Measurements from ENCODE around the gene FYCO1.

Gene FYCO1

DNA sequence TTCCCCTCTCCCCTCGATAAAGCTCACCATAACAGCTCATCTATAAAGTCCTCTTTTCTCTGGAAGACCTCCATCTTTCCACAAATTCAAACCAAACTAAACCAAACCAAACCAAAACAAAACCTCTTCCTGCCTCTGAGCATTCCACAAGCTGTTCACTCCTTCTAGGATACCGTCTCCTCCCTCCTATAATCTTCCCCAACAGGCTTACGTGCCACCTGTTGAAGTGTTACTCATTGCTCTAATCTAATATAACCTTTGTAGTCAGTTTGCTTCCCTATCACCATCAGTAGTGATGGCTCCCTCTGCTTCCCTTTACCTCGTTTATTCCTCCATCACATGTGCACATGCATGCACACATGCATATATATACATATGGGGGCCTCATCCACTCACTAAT, 122.0 kb downstream of the FYCO1 start:
- Histone ChIP-seq H3K27me3 (ENCODE audit: control insufficient read depth, insufficient read depth, low read length) (peaks cover 4% of the 10 kb centered on the region), H3K4me1 (ENCODE audit: control insufficient read depth, insufficient read depth, low read length) (peaks cover 4% of the 10 kb centered on the region), H3K9me3 (ENCODE audit: control insufficient read depth, low read length) (no peaks in the 10 kb centered on the region), H3K36me3 (ENCODE audit: control insufficient read depth, insufficient read depth, low read length) (no peaks in the 10 kb centered on the region), H3K9ac (ENCODE audit: low read length) (no peak overlapping the region), H3K4me3 (ENCODE audit: low read length) (no peak overlapping the region)

DNA sequence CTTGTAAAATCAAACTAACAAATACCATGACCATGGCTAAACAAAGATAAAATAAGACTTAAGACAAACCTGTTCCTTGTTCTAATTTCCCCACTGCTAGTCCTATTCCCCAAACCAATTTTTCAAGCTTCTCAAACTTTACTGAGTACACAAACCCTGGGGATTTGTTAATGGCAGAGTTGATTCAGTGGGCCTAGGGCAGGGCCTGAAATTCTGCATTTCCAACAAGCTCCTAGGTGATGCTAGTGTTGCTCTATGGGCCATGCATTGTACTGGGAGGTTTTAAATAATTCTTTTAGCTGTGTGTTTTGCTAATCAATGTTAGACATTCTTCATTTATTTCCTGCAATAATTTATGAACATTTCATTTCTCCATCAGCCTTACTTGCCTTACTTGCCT, 122.6 kb downstream of the FYCO1 start:
- no peaks in the 10 kb centered on the region for H3K9me3 ChIP-seq (ENCODE audit: control insufficient read depth, low read length)
- H3K9ac ChIP-seq (ENCODE audit: low read length): no peak overlapping the region
- peaks cover 4% of the 10 kb centered on the region for H3K27me3 ChIP-seq (ENCODE audit: control insufficient read depth, insufficient read depth, low read length)
- no peak overlapping the region for H3K4me3 ChIP-seq (ENCODE audit: low read length)
- peaks cover 9% of the 10 kb centered on the region for H3K4me1 ChIP-seq (ENCODE audit: control insufficient read depth, insufficient read depth, low read length)
- no peaks in the 10 kb centered on the region for H3K36me3 ChIP-seq (ENCODE audit: control insufficient read depth, insufficient read depth, low read length)

DNA sequence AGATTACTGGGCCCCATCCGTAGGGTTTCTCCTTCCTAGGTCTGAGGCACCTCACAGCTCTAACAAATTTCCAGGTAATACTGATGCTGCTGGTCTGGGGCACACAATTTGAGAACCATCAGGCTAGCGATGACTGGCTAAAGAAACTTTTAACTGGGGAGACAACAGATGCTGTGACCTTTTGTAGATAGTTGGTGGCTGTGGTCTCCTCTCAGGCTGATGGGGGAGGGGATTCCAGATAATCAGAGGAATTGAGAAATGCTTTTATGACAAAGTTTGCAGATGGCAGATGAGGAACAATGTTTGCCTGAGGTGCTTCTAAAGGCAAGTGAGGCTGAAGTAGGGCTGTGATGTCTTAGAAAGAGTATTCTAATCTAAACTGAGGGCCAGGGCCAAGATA, 123.1 kb downstream of the FYCO1 start:
- H3K4me1 ChIP-seq (ENCODE audit: control insufficient read depth, insufficient read depth, low read length): peaks cover 9% of the 10 kb centered on the region
- no peaks in the 10 kb centered on the region for H3K36me3 ChIP-seq (ENCODE audit: control insufficient read depth, insufficient read depth, low read length)
- no peak overlapping the region for H3K9ac ChIP-seq (ENCODE audit: low read length)
- H3K27me3 ChIP-seq (ENCODE audit: control insufficient read depth, insufficient read depth, low read length): peaks cover 4% of the 10 kb centered on the region
- H3K4me3 ChIP-seq (ENCODE audit: low read length): no peak overlapping the region
- no peaks in the 10 kb centered on the region for H3K9me3 ChIP-seq (ENCODE audit: control insufficient read depth, low read length)

DNA sequence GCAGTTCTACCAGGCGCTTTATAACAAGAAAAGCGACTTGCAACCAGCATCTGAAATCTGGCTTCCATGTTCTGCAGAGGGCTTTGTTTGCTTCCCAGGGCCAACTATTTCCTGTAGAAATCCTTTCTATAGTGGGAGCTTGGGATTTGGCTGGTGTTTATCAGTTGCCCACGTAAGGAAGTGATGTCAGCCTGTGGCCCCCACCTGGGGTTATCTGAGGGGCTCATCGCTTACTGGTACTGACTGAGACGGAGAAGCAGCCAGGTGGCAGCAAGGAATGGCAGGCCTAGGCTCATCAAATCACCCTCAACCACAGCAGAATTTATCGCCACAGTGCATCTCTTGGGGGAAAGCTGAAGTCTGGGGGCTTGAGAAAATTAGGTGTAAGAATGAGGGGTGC, 123.8 kb downstream of the FYCO1 start:
- H3K4me3 ChIP-seq (ENCODE audit: low read length): no peak overlapping the region
- H3K9me3 ChIP-seq (ENCODE audit: control insufficient read depth, low read length): no peaks in the 10 kb centered on the region
- H3K9ac ChIP-seq (ENCODE audit: low read length): no peak overlapping the region
- H3K27me3 ChIP-seq (ENCODE audit: control insufficient read depth, insufficient read depth, low read length): peaks cover 4% of the 10 kb centered on the region
- H3K4me1 ChIP-seq (ENCODE audit: control insufficient read depth, insufficient read depth, low read length): peaks cover 9% of the 10 kb centered on the region
- no peaks in the 10 kb centered on the region for H3K36me3 ChIP-seq (ENCODE audit: control insufficient read depth, insufficient read depth, low read length)

DNA sequence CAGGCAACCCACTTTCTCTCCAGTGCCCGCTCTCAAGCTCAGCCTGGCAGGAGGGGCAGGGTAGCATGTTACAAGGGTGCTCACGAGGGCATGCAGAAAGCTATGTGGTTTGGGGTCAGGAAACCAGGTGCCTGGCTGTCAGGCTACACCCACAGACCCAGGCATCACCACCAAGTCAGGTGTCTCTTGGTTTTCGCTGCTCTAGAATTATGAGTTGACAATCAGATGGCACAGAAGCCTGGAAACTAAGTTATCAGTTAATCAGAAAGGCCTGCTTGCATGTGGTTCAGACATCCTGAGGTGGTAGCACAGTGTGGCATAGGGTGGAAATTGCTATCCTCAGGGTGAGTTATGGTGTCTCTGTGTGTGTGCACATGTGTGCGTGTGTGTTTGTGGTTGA, 125.5 kb downstream of the FYCO1 start:
- Histone ChIP-seq H3K27me3 (ENCODE audit: control insufficient read depth, insufficient read depth, low read length) (peaks cover 4% of the 10 kb centered on the region), H3K9me3 (ENCODE audit: control insufficient read depth, low read length) (no peaks in the 10 kb centered on the region), H3K4me3 (ENCODE audit: low read length) (no peak overlapping the region), H3K4me1 (ENCODE audit: control insufficient read depth, insufficient read depth, low read length) (peaks cover 9% of the 10 kb centered on the region), H3K9ac (ENCODE audit: low read length) (no peak overlapping the region), H3K36me3 (ENCODE audit: control insufficient read depth, insufficient read depth, low read length) (no peaks in the 10 kb centered on the region)

DNA sequence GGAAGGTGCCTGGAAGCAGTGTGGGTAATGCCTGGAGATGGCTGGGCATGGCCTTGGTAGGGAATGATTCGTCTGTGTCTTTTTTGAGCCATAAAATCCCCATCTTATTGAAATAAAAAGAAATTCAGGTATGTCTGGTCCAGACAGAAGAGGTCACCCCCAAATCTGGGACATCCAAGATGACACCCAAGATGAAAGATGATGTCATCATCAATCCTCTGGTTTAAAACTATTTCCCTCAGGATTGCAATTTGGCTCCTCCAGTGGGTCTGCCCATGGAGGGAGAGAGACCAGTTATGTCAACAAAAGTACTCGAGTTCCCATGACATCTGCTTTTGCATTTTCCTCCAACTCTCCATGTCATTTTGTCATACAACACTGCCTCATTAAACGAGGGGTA, 126.0 kb downstream of the FYCO1 start:
- Histone ChIP-seq H3K9ac (ENCODE audit: low read length) (no peak overlapping the region), H3K27me3 (ENCODE audit: control insufficient read depth, insufficient read depth, low read length) (peaks cover 4% of the 10 kb centered on the region), H3K36me3 (ENCODE audit: control insufficient read depth, insufficient read depth, low read length) (no peaks in the 10 kb centered on the region), H3K4me3 (ENCODE audit: low read length) (no peak overlapping the region), H3K9me3 (ENCODE audit: control insufficient read depth, low read length) (no peaks in the 10 kb centered on the region), H3K4me1 (ENCODE audit: control insufficient read depth, insufficient read depth, low read length) (peaks cover 9% of the 10 kb centered on the region)

- no peaks in the 10 kb centered on the region for H3K36me3 ChIP-seq (ENCODE audit: control insufficient read depth, insufficient read depth, low read length)
- H3K4me3 ChIP-seq (ENCODE audit: low read length): no peak overlapping the region
- peaks cover 4% of the 10 kb centered on the region for H3K27me3 ChIP-seq (ENCODE audit: control insufficient read depth, insufficient read depth, low read length)
- H3K9ac ChIP-seq (ENCODE audit: low read length): no peak overlapping the region
- no peaks in the 10 kb centered on the region for H3K9me3 ChIP-seq (ENCODE audit: control insufficient read depth, low read length)
- H3K4me1 ChIP-seq (ENCODE audit: control insufficient read depth, insufficient read depth, low read length): peaks cover 9% of the 10 kb centered on the region
Measured at GRCh38 chr3:45868650-45869049, 127.0 kb downstream of the FYCO1 start.

DNA sequence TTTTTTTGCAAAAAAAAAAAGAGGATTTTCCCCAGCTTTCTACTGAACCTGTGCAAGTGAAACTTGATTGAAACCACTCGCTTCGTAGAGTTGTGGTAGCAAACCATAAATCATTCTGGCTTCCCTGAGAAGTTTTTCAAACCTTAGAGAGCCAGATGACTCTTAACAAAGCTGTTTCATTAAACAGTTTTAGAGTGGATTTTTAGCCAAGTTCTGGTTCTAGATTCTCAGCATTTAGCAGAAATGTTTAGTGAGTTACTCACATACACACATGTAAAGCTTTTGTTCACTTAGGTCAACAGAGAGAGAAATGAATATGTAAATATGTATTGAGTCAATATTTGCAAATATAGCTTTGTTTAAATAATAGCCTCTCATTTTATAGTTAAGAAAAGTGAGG, 127.4 kb downstream of the FYCO1 start:
- no peak overlapping the region for H3K4me3 ChIP-seq (ENCODE audit: low read length)
- no peak overlapping the region for H3K9ac ChIP-seq (ENCODE audit: low read length)
- no peaks in the 10 kb centered on the region for H3K9me3 ChIP-seq (ENCODE audit: control insufficient read depth, low read length)

More for the DNA sequence above, 127.4 kb downstream of the FYCO1 start:
- Histone ChIP-seq H3K4me1 (ENCODE audit: control insufficient read depth, insufficient read depth, low read length) (peaks cover 9% of the 10 kb centered on the region), H3K27me3 (ENCODE audit: control insufficient read depth, insufficient read depth, low read length) (peaks cover 4% of the 10 kb centered on the region), H3K36me3 (ENCODE audit: control insufficient read depth, insufficient read depth, low read length) (no peaks in the 10 kb centered on the region)

Data from mucosa of stomach (tissue), 1 donor.